ENCODE results near the gene NDUFA6. TPM values are rescaled to one million over a fixed set of nuclear protein-coding genes. Genes with fewer than 3 reads are reported as not detected.
A peak's percentile ranks its signal among the peaks of the same experiment; 100 is the strongest.
"Not testable (repeated sequence)": the region's sequence is repeated elsewhere in the genome, so short reads cannot be mapped to it uniquely, and the experiment has no call there.

Gene NDUFA6
- total RNA-seq, 1 donor from 2014 or later: 270 TPM

- H3K27me3 ChIP-seq (ENCODE audit: low read depth): no peaks in the 10 kb centered on the region
- H3K4me1 ChIP-seq: no peaks in the 10 kb centered on the region
- no peak for DNase-seq
- no peak overlapping the region for H3K4me3 ChIP-seq
- intact Hi-C loops (cut with micrococcal nuclease): no loop called here
- H3K36me3 ChIP-seq: peaks cover 8% of the 10 kb centered on the region
- no peak overlapping the region for H3K27ac ChIP-seq (replicated peaks)
- H3K9me3 ChIP-seq (replicated peaks): peaks cover 21% of the 10 kb centered on the region
- no peak for TF ChIP-seq CTCF (IDR thresholded peaks at IDR 0.05; ENCODE audit: borderline replicate concordance)
Observed at GRCh38 chr22:42111798-42112197, 21.2 kb upstream of the NDUFA6 start.

DNA sequence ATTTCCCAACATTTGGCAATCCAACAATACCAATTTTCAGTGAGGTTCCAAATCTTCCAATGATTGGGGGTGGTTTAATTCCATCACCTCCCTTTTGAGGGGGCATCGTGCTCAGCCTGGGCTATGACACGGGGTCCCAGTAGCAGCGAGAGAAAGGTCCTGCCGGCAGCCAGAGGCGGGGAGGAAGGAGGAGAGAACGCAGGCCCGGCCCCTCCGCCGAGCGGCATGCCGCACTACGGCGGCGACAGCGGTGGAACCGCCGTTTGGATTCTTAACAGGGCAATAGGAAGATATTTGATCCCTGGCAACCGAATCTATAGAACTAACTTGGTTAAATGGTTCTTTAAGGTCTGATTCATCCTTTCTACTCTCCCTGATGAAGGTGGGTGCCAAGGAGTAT, 18.3 kb upstream of the NDUFA6 start:
- Histone ChIP-seq H3K9me3 (replicated peaks) (peaks cover 15% of the 10 kb centered on the region), H3K4me3 (no peak overlapping the region), H3K4me1 (no peaks in the 10 kb centered on the region), H3K27ac (replicated peaks) (no peak overlapping the region), H3K27me3 (ENCODE audit: low read depth) (no peaks in the 10 kb centered on the region), H3K36me3 (peaks cover 15% of the 10 kb centered on the region)
- TF ChIP-seq CTCF (IDR thresholded peaks at IDR 0.05; ENCODE audit: borderline replicate concordance): no peak
- no peak for DNase-seq
- intact Hi-C loops (cut with micrococcal nuclease): no loop called here

DNA sequence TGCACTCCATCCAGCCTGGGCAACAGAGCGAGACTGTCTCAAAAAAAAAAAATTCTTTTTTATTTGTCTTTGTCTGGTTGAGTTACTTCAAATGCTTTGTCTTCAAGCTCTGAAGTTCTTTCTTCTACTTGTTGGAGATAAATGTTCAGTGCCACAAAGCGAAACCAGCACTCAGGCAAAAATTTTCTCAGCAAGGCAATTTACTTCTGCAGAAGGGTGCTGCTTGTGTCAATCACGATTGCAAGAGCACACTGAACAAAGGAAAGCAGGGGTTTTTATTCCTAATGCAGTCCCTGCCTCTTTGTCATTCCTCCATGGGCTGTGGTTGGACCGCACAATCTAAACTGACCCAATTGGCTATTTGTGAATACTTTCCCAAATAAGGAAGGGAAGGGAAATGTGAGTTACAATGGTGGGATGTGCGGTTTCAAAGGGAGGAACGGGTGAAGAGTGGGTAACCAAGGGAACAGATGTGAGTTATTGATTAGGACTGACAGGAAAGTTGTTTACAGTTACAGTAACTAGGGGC, 13.8 kb upstream of the NDUFA6 start:
- peaks cover 56% of the 10 kb centered on the region for H3K9me3 ChIP-seq (replicated peaks)
- H3K4me1 ChIP-seq; H3K27me3 ChIP-seq (ENCODE audit: low read depth); intact Hi-C loops (cut with micrococcal nuclease); H3K4me3 ChIP-seq; DNase-seq; H3K27ac ChIP-seq (replicated peaks): not testable (repeated sequence)
- peaks cover 34% of the 10 kb centered on the region for H3K36me3 ChIP-seq

DNA sequence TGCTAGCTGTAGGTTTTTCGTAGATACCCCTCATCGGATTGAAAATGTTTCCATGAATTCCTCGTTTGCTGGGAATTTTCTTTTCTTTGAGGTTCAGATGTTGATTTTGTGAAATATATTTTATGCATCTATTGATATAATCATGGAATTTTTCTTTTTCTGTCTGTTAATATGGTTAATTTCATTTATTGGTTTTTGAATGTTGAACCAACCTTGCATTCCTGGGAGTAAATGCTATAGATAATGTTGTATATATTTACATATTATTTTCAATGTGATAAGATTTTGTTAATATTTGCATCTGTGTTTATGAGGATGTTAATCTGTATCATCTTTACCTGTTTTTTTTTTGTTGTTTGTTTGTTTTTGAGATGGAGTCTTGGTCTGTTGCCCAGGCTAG, 10.6 kb upstream of the NDUFA6 start:
- intact Hi-C loops (cut with micrococcal nuclease): no loop called here
- DNase-seq: no peak
- H3K4me3 ChIP-seq: no peak overlapping the region
- no peak overlapping the region for H3K27ac ChIP-seq (replicated peaks)
- peaks cover 57% of the 10 kb centered on the region for H3K36me3 ChIP-seq
- no peaks in the 10 kb centered on the region for H3K27me3 ChIP-seq (ENCODE audit: low read depth)
- no peak for TF ChIP-seq CTCF (IDR thresholded peaks at IDR 0.05; ENCODE audit: borderline replicate concordance)
- no peaks in the 10 kb centered on the region for H3K4me1 ChIP-seq
- peaks cover 78% of the 10 kb centered on the region for H3K9me3 ChIP-seq (replicated peaks)

GRCh38 chr22:42091455-42091782, 847 bp upstream of the NDUFA6 start:
- H3K9me3 ChIP-seq (replicated peaks): no peaks in the 10 kb centered on the region
- H3K27me3 ChIP-seq (ENCODE audit: low read depth): no peaks in the 10 kb centered on the region
- no peak for DNase-seq
- intact Hi-C loops (cut with micrococcal nuclease): loop anchor here (10.0 kb wide), 1 partner anchor 343 kb away; the partner anchor contains the start of gene NFAM1
- H3K27ac ChIP-seq (replicated peaks): peak overlapping the region; percentile 98
- peaks cover 50% of the 10 kb centered on the region for H3K4me1 ChIP-seq
- no peak for TF ChIP-seq CTCF (IDR thresholded peaks at IDR 0.05; ENCODE audit: borderline replicate concordance)
- peaks cover 14% of the 10 kb centered on the region for H3K36me3 ChIP-seq
- peak overlapping the region; percentile 88 for H3K4me3 ChIP-seq

DNA sequence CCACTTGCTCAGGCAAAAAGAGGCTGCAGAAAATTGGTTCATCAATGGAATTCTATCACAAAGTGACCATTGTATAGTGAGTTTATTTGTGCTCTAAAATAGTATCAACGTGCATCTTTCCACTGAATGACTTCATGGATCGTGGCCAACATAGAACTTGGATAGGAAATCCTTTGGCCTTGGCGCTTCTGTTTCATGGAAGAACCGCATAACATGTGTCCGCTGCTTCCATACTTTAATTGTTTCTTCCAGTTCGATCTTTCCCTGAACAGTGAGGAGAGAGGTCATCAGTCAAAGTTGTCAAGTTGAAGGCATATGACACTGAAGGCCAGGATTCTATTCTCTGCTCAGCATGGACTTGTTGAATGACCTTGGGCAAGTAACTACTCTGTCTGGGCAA, 4.5 kb downstream of the NDUFA6 start:
- Histone ChIP-seq H3K27me3 (ENCODE audit: low read depth) (no peaks in the 10 kb centered on the region), H3K4me1 (peaks cover 88% of the 10 kb centered on the region), H3K4me3 (peak overlapping the region; percentile 10), H3K36me3 (peaks cover 64% of the 10 kb centered on the region), H3K9me3 (replicated peaks) (no peaks in the 10 kb centered on the region), H3K27ac (replicated peaks) (peak overlapping the region; percentile 63)
- no peak for DNase-seq
- no peak for TF ChIP-seq CTCF (IDR thresholded peaks at IDR 0.05; ENCODE audit: borderline replicate concordance)
- intact Hi-C loops (cut with micrococcal nuclease): no loop called here
